Activated T-helper 2 cell treated with anti-CD3 and anti-CD28 coated beads, Interferon-gamma antibody, Interleukin-2, Interleukin-4, amounts not matched to agents 10 μg/mL and 5 μg/mL and 100 μg/mL, durations not matched to agents 14 hours and 24 hours and 36 hours (primary cell): ENCODE measurements around the gene PSMB1. TPM values are rescaled to one million over a fixed set of nuclear protein-coding genes. Genes with fewer than 3 reads are reported as not detected.

Experiments used
- DNase-seq: peaks from one replicate; pipeline ENCODE4 v3.0.0; 2021; ENCODE audit warnings: low spot score
- H3K27ac Mint-ChIP-seq: one replicate; pipeline ENCODE4 v1.8.0; 2021; ENCODE audit warnings: mixed read lengths
- H3K27me3 Mint-ChIP-seq: one replicate; pipeline ENCODE4 v1.8.0; 2021; ENCODE audit warnings: low read depth, mixed read lengths
- H3K36me3 Mint-ChIP-seq: one replicate; pipeline ENCODE4 v1.8.0; 2021; ENCODE audit warnings: low read depth, mixed read lengths
- H3K4me1 Mint-ChIP-seq: one replicate; pipeline ENCODE4 v1.8.0; 2021; ENCODE audit warnings: low read depth, mixed read lengths
- H3K4me3 Mint-ChIP-seq: one replicate; pipeline ENCODE4 v1.8.0; 2021; ENCODE audit warnings: low read depth, mild to moderate bottlenecking, moderate library complexity, mixed read lengths
- H3K9me3 Mint-ChIP-seq: one replicate; pipeline ENCODE4 v1.8.0; 2021; ENCODE audit warnings: mixed read lengths
- intact Hi-C: fragments of 100-400 bp; cut with micrococcal nuclease; formaldehyde crosslinking; loops from one replicate; pipeline ENCODE4 v1.15.1; 2023
- total RNA-seq: library from RNA; stranded (reverse); gene quantifications from 2 replicates; pipeline ENCODE4 v1.2.3, GENCODE V29; 2022

Gene PSMB1
- total RNA-seq, result 277 and 278 TPM in 2 replicates

DNA sequence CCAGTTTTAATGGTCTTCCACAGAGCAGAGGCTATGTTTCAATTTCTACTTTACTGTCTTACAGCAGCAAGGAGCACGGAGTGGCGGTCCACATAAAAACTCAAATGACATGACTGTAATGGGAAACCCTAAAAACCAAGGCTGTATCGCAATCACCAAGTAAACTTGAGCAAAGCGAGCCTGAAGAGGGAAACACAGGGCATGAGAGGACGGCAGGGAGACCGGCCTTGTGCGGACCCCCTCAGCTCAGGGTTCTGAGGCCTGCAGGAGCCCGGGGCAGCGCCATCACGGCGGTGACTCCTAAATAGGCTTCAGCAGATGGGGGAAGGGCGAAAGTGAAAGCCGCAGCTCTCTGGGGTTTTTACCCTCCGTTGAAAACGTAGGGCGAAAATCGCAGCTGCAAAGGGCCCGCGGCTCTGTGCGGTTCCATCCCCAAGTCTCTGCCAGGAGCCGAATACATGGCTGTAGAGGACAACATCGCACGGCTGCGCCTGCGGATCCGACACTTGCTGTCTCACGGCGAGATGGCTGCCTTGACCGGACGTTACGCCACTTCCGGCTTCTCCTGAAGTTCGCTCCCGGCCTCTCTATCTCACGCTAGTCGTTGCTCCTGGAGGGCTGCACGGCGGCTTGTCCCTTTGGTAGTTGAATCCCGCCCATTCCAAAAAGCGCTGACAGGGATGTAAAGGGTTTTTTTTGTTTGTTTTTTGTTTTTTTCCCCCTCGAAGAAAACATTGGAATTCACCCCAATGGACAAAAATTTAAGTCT is at the start of gene PSMB1:
TSS of gene PSMB1 (minus strand) at position 543 of the 769 bp plus-strand sequence. CDS start at position 478, 65 bp downstream.
- Mint-ChIP-seq H3K9me3 (no peaks in the 10 kb centered on the region), H3K4me1 (peaks cover 33% of the 10 kb centered on the region), H3K4me3 (no peak within 1 kb of the TSS), H3K36me3 (peaks cover 43% of the 10 kb centered on the region), H3K27me3 (no peaks in the 10 kb centered on the region), H3K27ac (no peak within 1 kb of the TSS)
- intact Hi-C loops, result no loop called here
- peak; percentile 75 for DNase-seq

DNA sequence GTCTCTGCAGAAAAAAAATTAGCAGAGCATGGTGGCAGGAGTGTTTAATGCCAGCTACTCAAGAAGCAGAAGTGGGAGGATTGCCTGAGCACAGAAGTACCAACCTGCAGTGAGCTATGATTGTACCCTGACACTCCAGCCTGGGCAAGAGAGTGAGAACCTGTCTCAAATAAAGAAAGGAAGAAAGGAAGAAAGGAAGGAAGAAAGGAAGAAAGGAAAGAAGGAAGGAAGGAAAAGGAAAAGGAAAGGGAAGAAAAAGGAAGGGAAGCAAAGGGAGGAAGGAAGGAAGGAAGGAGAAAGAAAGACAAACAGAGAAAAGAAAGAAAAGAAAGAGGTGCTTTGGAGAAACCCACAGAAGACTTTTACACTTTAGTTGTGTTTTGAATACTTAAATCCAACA is 44.2 kb upstream of the PSMB1 start:
- Mint-ChIP-seq H3K27ac (no peak overlapping the region), H3K4me1 (no peaks in the 10 kb centered on the region), H3K9me3 (peaks cover 11% of the 10 kb centered on the region), H3K36me3 (no peaks in the 10 kb centered on the region), H3K27me3 (peaks cover 31% of the 10 kb centered on the region), H3K4me3 (no peak overlapping the region)
- intact Hi-C loops, result no loop called here
- no peak for DNase-seq

DNA sequence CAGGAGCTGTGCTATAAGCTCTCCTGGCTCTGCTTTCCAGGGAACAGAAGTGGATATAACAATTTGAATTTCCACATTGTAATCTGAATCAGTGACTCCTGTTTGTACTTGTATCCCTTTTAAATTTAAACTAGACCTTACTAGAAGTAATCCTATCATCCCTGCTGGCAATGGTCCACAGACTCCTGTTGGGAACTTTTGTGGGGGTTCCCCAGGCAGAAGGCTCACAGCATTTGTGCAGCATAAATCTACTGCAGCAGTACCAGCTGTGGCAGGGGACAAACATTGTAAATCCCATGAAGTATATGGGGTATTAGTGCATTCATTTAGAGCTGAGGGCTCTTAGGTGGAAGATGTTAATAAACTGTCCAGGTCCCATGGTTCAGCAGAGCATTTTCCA is 43.3 kb upstream of the PSMB1 start:
- no peaks in the 10 kb centered on the region for H3K4me1 Mint-ChIP-seq
- H3K9me3 Mint-ChIP-seq, result peaks cover 20% of the 10 kb centered on the region
- no peak overlapping the region for H3K4me3 Mint-ChIP-seq
- no peaks in the 10 kb centered on the region for H3K36me3 Mint-ChIP-seq
- peaks cover 30% of the 10 kb centered on the region for H3K27me3 Mint-ChIP-seq
- intact Hi-C loops, result no loop called here
- no peak for DNase-seq
- H3K27ac Mint-ChIP-seq, result no peak overlapping the region

DNA sequence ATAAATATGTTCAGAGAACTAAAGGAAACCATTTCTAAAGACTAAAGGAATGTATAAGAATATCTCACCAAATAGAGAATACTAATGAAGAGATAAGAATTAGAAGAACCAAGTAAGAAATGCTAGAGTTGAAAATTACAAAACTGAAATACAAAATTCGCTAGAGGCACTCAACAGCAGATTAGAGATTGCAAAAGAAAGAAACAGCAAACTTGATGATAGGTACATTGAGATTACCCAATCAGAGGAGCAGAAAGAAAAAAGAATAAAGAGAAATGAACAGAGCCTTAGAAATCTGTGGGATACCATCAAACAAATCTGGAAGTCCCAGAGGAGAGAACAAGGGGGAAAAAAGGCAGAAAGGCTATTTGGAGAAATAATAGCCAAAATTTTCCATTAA is 37.6 kb upstream of the PSMB1 start:
- intact Hi-C loops, result no loop called here
- Mint-ChIP-seq H3K27ac (no peak overlapping the region), H3K36me3 (peaks cover 3% of the 10 kb centered on the region), H3K4me1 (no peaks in the 10 kb centered on the region), H3K4me3 (no peak overlapping the region), H3K27me3 (peaks cover 15% of the 10 kb centered on the region), H3K9me3 (peaks cover 38% of the 10 kb centered on the region)
- no peak for DNase-seq

DNA sequence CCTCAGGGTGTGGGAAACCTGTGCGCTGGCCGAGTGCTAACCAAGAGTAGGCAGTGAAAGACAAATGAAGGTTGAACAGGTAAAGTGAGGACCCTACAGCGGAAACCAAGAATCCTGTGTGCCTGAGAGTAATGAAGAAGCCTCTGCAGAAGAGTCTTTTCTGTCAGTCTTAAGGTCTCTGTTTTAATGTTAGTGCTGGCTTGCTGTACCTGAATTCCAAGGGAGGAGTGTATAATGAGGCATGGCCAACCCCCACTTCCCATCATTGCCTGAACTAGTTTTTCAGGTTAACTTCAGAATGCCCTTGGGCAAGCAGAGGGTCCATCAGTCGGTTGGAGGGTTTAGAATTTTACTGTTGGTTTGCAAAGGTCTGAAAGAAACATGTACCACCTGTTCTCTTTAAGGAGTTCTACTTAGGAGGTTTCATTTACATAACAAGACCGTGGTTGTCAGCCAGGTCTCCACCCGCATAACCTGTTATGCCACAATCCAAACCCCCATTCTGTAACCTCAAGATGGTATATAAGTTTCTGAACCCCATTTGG is 31.9 kb upstream of the PSMB1 start:
- Mint-ChIP-seq H3K36me3 (peaks cover 40% of the 10 kb centered on the region), H3K4me3 (peak overlapping the region; percentile 99), H3K27me3 (peaks cover 3% of the 10 kb centered on the region), H3K27ac (peak overlapping the region; percentile 87), H3K4me1 (peaks cover 27% of the 10 kb centered on the region), H3K9me3 (peaks cover 5% of the 10 kb centered on the region)
- no peak for DNase-seq
- intact Hi-C loops, result loop anchor here (1.0 to 5.0 kb wide), 3 partner anchors 31 to 834 kb away; partner anchors contain the start of genes DYNLT2, ERMARD, FAM120B and TBP

DNA sequence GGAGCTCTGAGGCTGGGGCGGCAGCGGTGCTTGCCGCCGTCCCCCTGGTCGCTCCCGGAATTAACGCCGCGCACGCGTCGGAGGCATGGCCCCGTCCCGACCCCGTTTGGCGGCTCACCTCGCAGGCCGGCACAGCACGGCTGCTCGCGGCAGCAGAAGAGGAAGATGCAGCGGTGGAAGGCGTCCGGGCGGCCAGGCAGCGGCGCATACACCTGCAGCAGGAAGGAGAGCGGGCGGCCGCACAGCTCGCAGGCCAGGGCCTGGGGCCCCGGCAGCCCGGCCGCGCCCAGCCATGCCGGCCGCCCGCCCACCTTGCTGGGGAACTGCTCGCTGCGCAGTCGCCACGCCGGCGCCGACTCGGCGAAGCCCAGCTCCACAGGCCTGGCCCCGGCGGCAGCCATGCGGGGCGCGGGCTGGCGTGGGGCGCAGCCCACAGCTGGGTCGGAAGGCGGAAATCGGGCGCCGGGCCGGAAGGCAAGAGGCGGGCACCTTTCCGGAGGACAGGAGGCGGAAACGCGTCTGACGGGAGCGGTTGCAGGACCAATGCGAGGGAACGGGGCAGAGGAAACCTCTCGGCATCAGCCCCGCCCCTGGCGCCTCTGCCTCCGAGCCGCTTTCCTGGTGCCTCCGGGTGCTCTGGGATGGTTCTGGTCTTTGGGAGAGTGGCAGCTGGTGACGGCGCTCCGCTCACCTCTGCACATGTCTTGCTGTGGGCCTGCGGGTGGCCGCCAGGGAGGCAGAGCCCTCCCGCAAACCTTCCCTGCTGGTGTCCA is 31.3 kb upstream of the PSMB1 start, which contains the start of gene PDCD2:
TSS of gene PDCD2 (minus strand) at position 457 of the 773 bp plus-strand sequence. CDS start at position 401, 56 bp downstream.
- Mint-ChIP-seq H3K4me3 (peak within 1 kb of the TSS; percentile 99), H3K27ac (peak within 1 kb of the TSS; percentile 90), H3K36me3 (peaks cover 45% of the 10 kb centered on the region), H3K4me1 (peaks cover 28% of the 10 kb centered on the region), H3K27me3 (peaks cover 3% of the 10 kb centered on the region), H3K9me3 (no peaks in the 10 kb centered on the region)
- intact Hi-C loops, result loop anchor here (1.0 to 5.0 kb wide), 3 partner anchors 30 to 833 kb away; partner anchors contain the start of genes DYNLT2, ERMARD, FAM120B and TBP
- DNase-seq, result peak; percentile 89

- H3K9me3 Mint-ChIP-seq, result no peaks in the 10 kb centered on the region
- intact Hi-C loops, result loop anchor here (1.0 to 5.0 kb wide), 3 partner anchors 29 to 832 kb away; partner anchors contain the start of genes DYNLT2, ERMARD, FAM120B and TBP
- H3K27me3 Mint-ChIP-seq, result peaks cover 3% of the 10 kb centered on the region
- H3K36me3 Mint-ChIP-seq, result peaks cover 51% of the 10 kb centered on the region
- no peak for DNase-seq
- peak overlapping the region; percentile 93 for H3K4me3 Mint-ChIP-seq
- peak overlapping the region; percentile 90 for H3K27ac Mint-ChIP-seq
- peaks cover 29% of the 10 kb centered on the region for H3K4me1 Mint-ChIP-seq
Observed at GRCh38 chr6:170583756-170584180, 30.7 kb upstream of the PSMB1 start.

DNA sequence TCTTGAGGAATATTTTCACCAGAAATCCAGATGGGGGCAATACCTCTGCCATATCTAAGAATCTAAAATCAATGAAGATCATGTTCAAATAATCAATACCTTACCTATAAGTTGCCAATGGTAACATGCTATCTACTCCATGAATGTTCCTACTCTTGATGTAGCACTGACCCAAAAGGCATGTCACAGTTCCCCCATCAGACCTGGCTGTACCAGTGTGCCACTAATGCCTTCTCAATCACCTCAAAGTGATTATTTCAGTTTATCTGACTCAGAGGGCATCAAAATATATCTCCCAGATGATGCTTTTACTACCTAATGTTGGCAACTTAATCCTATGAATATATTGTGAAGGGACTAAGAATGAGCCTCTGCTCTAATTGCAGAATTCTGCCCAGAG is 25.8 kb upstream of the PSMB1 start:
- Mint-ChIP-seq H3K4me3 (no peak overlapping the region), H3K36me3 (peaks cover 82% of the 10 kb centered on the region), H3K4me1 (peaks cover 28% of the 10 kb centered on the region), H3K27ac (no peak overlapping the region), H3K9me3 (no peaks in the 10 kb centered on the region), H3K27me3 (no peaks in the 10 kb centered on the region)
- intact Hi-C loops, result no loop called here
- no peak for DNase-seq

- H3K9me3 Mint-ChIP-seq, result no peaks in the 10 kb centered on the region
Observed at GRCh38 chr6:170575250-170575649, 22.1 kb upstream of the PSMB1 start.

GRCh38 chr6:170572704-170573466 is 19.8 kb upstream of the PSMB1 start:
- H3K9me3 Mint-ChIP-seq, result no peaks in the 10 kb centered on the region
- no peak for DNase-seq
- peaks cover 67% of the 10 kb centered on the region for H3K36me3 Mint-ChIP-seq
- no peaks in the 10 kb centered on the region for H3K27me3 Mint-ChIP-seq
- H3K27ac Mint-ChIP-seq, result peak overlapping the region; percentile 12
- peaks cover 1% of the 10 kb centered on the region for H3K4me1 Mint-ChIP-seq
- no peak overlapping the region for H3K4me3 Mint-ChIP-seq
- intact Hi-C loops, result no loop called here

More at GRCh38 chr6:170575250-170575649, 22.1 kb upstream of the PSMB1 start:
- intact Hi-C loops, result no loop called here
- no peaks in the 10 kb centered on the region for H3K27me3 Mint-ChIP-seq
- peaks cover 72% of the 10 kb centered on the region for H3K36me3 Mint-ChIP-seq
- H3K4me1 Mint-ChIP-seq, result peaks cover 3% of the 10 kb centered on the region
- no peak overlapping the region for H3K4me3 Mint-ChIP-seq
- DNase-seq, result no peak
- H3K27ac Mint-ChIP-seq, result no peak overlapping the region

- H3K9me3 Mint-ChIP-seq, result no peaks in the 10 kb centered on the region
- no peaks in the 10 kb centered on the region for H3K4me1 Mint-ChIP-seq
- intact Hi-C loops, result no loop called here
- no peak overlapping the region for H3K27ac Mint-ChIP-seq
- H3K4me3 Mint-ChIP-seq, result no peak overlapping the region
- peaks cover 55% of the 10 kb centered on the region for H3K36me3 Mint-ChIP-seq
- no peaks in the 10 kb centered on the region for H3K27me3 Mint-ChIP-seq
- DNase-seq, result no peak
Observed at GRCh38 chr6:170564936-170565530, 11.9 kb upstream of the PSMB1 start.

- H3K36me3 Mint-ChIP-seq, result peaks cover 59% of the 10 kb centered on the region
- H3K27me3 Mint-ChIP-seq, result no peaks in the 10 kb centered on the region
- intact Hi-C loops, result no loop called here
- H3K4me3 Mint-ChIP-seq, result no peak overlapping the region
- H3K4me1 Mint-ChIP-seq, result peaks cover 14% of the 10 kb centered on the region
- no peaks in the 10 kb centered on the region for H3K9me3 Mint-ChIP-seq
- no peak overlapping the region for H3K27ac Mint-ChIP-seq
- no peak for DNase-seq
Observed at GRCh38 chr6:170561555-170561954, 8.4 kb upstream of the PSMB1 start.
